NCI-H1417 treated with DMSO at 0.1 percent for 48 hours (cell line): Measurements from ENCODE around the gene KMT2B.
A peak's percentile ranks its signal among the peaks of the same experiment; 100 is the strongest.

Source experiments
- DNase-seq: peaks from one replicate; lab custom pipeline; 2025; lab: John Stamatoyannopoulos, UW

KMT2B gene

GRCh38 chr19:35742121-35742724 is 24.4 kb downstream of the KMT2B start, which contains the start of gene IGFLR1:
Gene IGFLR1, minus strand, starts transcription at chr19:35742452. Its CDS starts 1,272 bp downstream, at chr19:35741180.
- DNase-seq, result no peak

GRCh38 chr19:35743640-35744429 is 26.0 kb downstream of the KMT2B start:
- no peak for DNase-seq

GRCh38 chr19:35744430-35745327 is 26.9 kb downstream of the KMT2B start:
- peak; percentile 76 for DNase-seq

- DNase-seq, result peak; percentile 78
These were observed 27.7 kb downstream of the KMT2B start, which contains the start of the genes PSENEN and U2AF1L4 for GRCh38 chr19:35745328-35746086. Gene PSENEN, plus strand, starts transcription at chr19:35745651. Its CDS starts 280 bp downstream, at chr19:35745931. Gene U2AF1L4, minus strand, starts transcription at chr19:35745418. Its CDS starts 27 bp downstream, at chr19:35745391.

GRCh38 chr19:35746087-35746462 is 28.3 kb downstream of the KMT2B start:
- no peak for DNase-seq

GRCh38 chr19:35746531-35746930 is 28.7 kb downstream of the KMT2B start:
- no peak for DNase-seq

GRCh38 chr19:35748106-35749020 is 30.6 kb downstream of the KMT2B start, which contains the start of gene LIN37:
Gene LIN37, plus strand, starts transcription at chr19:35748576. Its CDS starts 149 bp downstream, at chr19:35748725.
- peak; percentile 93 for DNase-seq

- DNase-seq, result no peak
These were observed 32.4 kb downstream of the KMT2B start for GRCh38 chr19:35750167-35750566.

GRCh38 chr19:35751839-35752745 is 34.3 kb downstream of the KMT2B start:
- DNase-seq, result no peak

GRCh38 chr19:35752746-35753350 is 35.0 kb downstream of the KMT2B start:
- DNase-seq, result no peak

GRCh38 chr19:35753634-35754369 is 36.0 kb downstream of the KMT2B start:
- no peak for DNase-seq

- no peak for DNase-seq
These were observed 36.7 kb downstream of the KMT2B start for GRCh38 chr19:35754370-35755130.

- DNase-seq, result no peak
These were observed 37.3 kb downstream of the KMT2B start for GRCh38 chr19:35755131-35755549.

GRCh38 chr19:35755550-35756376 is 38.0 kb downstream of the KMT2B start:
- DNase-seq, result no peak

- no peak for DNase-seq
These were observed 38.8 kb downstream of the KMT2B start, which contains the start of gene HSPB6 for GRCh38 chr19:35756377-35757230. Gene HSPB6, minus strand, starts transcription at chr19:35757029. Its CDS starts 21 bp downstream, at chr19:35757008.
